ENCODE measurements around the gene GSTO2.
A peak's percentile ranks its signal among the peaks of the same experiment; 100 is the strongest.

The GSTO2 gene

DNA sequence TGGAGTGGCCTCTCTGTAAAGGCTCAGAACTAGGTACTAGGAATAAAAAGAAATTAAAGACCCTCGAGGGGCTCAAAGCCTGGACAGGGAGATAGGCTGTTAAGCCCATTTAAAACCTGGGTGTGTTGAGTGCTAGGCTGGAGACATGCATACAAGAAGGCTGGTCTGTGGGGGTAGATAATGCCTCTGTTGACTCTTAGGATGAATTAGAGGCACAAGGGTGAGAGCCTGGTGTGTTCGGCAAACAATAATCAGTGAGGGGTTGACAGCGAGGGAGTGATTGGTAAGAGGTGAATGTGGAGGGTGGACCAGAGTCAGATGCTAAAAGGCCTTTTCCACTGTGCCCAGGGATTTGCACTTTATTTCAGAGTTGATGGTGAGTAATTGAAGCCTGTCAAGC, 12.7 kb downstream of the GSTO2 start:
- DNase-seq (ENCODE audit: low read depth) = no peak

DNA sequence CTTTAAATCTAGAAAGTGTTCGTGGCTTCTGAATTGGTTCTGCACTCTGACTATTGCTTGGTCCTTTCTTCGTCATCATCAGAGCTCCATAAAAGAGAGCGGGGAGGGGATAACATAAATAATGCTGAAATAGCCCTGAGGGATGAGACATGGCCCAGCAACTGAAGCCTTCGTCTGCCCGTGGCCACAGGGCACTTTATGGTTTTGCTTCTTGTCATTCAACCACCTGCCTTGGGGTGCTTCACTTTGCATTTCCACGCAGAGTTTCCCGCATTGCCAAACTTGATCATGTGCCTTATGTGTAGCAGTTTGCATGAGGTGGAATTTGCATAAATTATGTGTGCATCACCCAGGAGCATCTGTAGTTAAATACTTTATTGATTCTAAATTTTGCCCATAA, 15.9 kb downstream of the GSTO2 start:
- DNase-seq (ENCODE audit: low read depth) = no peak

DNA sequence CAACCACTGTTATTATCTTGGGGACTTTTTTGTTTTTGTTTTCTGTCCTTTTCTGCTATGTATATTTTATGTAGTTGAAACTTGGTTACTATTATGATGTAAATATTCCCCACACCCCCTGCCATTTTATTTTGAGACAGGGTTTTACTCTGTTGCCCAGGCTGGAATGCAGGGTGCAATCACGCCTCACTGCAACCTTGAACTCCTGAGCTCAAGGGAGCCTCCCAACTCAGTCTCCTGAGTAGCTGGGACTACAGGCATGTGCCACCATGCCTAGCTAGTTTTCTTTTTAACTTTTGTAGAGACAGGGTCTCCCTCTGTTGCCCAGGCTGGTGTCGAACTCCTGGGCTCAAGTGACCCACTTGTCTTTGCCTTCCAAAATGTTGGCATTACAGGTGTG, 18.0 kb downstream of the GSTO2 start:
- DNase-seq (ENCODE audit: low read depth) = no peak

DNA sequence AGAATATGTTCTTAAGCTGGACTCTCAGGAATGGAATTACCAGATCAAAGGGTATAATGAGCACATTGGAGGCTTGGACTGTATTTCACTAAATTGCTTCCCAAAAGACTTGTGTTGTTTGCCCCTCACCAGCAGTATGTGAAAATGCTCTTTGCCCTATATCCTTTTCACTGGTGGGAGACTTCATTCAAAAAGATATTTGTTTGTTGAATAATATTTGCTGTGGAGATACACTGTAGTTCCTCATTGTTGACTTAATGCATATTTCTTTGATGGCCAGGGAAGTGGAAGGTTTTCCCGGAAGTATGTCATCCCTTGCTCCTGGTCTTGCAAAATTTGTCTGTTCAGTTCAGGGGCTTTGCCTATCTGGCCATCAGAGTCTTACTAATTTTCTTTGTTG, 19.4 kb downstream of the GSTO2 start:
- DNase-seq (ENCODE audit: low read depth) = no peak

GRCh38 chr10:104291439-104291951, 22.5 kb downstream of the GSTO2 start:
- DNase-seq (ENCODE audit: low read depth) = peak; percentile 29

- DNase-seq (ENCODE audit: low read depth) = peak; percentile 10
These were observed 24.0 kb downstream of the GSTO2 start for GRCh38 chr10:104293011-104293410.

DNA sequence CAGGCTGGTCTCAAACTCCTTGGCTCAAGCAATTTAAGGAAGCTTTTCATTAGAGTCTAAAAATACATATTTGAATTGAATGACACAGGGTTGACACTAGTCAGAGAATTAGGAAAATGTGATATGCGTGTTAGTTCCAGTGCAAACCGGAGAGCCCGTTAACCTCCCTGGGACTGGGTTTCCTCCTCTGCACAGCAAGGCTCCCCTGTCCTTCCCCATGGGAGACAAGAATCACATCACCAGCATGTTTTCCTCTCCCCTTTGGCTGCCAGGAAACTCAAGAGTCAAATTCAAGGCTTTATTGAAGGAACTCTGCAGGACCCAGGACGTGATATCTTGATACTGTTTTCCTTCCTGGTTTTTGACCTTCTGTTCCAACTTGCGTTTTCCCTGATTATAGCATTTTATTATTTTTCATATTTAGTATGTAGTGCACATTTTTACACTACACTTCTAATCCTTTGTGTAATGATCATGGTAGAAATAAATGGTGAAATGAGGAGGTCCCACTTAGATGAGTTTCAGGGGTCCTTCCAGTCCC, 24.9 kb downstream of the GSTO2 start:
- DNase-seq (ENCODE audit: low read depth) = no peak

DNA sequence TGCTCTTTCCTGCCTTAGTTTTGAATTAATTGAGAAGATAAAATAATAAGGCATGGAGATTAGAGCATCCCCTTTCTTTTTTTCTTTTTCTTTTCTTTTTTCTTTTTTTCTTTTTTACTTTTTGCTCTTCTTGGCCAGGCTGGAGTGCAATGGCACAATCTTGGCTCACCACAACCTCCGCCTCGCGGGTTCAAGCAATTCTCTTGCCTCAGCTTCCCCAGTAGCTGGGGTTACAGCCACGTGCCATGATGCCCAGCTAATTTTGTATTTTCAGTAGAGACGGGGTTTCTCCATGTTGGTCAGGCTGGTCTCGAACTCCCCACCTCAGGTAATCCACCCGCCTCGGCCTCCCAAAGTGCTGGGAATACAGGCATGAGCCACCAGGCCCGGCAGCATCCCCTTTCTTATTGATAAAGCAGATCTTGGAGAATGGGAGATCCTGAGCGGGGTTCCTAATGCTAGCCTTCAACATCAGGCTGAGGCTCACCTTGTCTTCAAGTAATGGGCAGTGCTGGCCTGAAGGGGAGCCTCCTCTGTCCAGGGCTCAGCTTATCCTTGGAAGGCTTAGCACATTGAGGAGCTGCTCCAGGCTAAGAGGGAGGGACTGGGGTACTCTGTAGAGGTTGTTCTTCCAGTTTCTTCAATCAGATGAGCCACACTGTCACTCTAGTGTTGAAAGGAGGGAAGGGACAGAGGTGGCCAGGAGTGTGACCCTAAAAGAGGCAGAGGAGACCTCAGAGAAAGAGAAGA, 27.9 kb downstream of the GSTO2 start:
- no peak for DNase-seq (ENCODE audit: low read depth)

DNA sequence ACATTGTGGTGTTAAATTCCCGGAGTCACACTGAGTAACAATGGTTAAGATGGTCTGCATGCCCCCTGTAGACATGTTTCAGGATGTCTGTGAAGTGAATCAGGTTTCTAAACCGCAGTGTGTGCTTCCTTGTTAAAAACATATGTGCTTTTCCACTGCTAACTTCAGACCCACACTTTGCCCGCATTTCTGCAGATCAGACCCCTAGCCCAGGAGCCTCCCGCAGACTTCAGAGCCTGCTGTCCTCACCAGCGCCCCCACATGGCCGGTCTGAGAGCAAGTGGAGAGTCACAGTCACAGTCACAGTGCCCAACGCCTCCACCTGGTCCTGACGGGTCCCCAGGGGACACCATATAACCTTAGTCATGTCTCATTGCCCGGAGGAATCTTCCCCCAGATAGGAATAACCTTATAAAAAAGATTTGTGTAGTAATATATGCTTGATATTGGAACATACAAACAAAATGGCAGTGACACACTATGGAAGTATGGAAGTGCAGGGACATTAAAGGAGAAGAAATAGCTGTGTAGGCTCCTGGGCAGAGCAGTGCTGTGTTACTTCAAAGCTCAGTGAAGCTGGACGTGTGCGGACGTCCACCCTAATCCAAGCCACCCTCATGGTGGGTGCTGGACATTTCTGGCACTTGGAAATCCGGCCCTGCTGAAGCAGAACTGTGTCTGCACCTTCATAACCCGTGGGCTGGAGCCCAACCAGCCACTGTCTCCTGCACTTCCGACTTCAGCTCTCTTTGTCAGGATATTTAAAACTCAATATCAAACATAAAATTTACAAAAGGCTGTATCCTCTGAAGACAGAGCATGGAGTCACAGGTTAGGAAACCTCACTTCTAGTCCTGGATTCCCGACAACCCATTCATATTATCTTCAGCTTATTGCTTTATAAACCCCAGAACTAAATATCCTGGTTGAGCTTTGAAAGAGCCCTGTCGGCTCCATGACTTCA, 29.0 kb downstream of the GSTO2 start:
- no peak for DNase-seq (ENCODE audit: low read depth)

DNA sequence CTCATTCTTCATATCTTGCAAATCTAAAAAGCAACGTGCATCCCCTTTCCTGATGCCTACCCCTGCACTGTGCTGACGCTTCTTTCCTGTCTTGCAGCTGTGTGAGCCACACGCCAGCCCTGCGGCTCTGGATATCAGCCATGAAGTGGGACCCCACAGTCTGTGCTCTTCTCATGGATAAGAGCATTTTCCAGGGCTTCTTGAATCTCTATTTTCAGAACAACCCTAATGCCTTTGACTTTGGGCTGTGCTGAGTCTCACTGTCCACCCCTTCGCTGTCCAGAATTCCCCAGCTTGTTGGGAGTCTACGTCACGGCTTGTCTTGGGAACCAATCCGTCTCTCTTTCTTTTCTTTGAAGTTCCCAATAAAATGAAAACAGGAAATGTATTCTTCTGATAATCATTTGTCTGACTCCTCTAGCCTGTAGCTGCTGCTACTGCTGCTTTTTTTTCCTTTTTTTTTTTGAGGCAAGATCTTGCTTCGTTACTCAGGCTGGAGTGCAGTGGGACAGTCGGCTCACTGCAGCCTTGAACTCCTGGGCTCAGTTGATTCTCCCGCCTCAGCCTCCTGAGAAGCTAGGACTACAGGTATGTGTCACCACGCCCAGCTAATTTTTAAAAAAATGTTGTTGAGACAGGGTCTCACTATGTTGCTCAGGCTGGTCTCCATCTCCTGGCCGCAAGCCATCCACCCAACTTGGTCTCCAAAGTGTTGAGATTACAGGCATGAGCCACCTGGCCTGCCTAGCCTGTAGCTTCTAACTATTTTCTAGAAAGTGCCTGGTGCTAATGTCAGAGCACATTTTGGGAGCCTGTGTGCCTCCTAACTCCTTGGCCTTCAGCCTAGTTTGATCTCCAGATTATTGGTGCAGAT, 30.3 kb downstream of the GSTO2 start:
- no peak for DNase-seq (ENCODE audit: low read depth)

GRCh38 chr10:104300002-104300735, 31.2 kb downstream of the GSTO2 start:
- DNase-seq (ENCODE audit: low read depth) = peak; percentile 84

GRCh38 chr10:104300736-104301292, 31.8 kb downstream of the GSTO2 start:
- DNase-seq (ENCODE audit: low read depth) = peak; percentile 95

DNA sequence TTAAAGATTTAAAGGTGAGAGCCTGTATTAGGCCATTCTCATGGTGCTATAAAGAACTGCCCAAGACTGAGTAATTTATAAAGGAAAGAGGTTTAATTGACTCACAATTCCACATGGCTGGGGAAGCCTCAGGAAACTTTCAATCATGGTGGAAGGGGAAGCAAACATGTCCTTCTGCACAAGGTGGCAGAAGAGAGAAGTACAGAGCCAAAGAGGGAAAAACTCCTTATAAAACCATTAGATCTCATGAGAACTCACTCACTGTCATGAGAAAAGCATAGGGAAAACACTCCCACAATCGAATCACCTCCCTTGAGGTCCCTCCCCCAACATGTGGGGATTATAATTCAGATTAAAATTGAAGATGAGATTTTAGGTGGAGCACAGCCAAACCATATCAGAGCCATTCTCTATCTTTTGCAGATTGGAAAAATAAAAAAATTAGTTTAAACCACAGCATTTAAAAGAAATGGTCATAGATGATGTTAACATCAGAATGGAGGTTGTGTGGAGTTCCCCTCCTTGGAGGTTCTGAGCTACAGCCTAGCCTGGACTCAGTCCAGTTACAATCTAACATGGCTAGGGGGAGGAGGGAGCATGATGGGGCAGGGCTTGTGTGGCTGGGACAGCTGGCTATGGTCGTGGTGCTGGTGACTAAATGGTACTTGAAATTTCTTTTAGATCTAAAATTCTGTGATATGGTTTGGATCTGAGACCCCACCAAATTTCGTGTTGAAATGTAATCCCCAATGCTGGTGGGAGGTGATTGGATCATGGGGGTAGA, 33.1 kb downstream of the GSTO2 start:
- no peak for DNase-seq (ENCODE audit: low read depth)

DNA sequence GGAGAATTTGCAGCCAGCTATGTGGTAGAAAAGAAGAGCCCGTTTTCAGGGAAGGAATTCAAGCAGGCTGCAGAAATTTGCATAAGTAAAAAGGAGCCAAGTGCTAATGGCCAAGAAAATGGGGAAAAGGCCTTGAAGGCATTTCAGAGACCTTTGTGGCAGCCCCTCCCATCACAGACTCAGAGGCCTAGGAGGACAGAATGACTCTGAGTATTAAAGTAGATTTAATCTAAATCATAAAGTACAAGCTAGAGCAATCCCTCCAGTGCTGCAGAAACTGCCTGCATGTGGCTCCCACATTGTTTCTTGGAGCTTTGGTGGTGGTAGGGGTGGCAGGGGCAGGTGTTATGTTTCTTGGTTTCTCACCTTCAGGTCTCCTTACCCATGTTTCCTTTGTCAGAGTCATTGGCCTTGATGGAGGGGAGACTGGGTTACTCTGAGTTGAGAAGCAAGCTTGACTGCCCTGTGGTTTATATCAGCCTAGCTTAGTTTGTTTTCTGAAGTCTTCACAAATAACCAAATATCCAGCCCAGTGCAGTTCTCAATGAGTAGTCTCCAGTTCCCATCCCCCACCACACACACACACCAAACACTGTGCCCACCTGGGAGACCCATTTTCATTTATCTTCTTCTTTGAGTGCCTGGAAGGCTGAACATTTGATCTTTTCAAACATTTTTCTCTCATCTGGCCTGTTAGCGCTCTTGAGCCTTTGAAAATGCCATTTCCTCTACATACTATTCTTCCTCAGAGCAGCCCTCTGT, 34.8 kb downstream of the GSTO2 start:
- no peak for DNase-seq (ENCODE audit: low read depth)

GRCh38 chr10:104304356-104304745, 35.4 kb downstream of the GSTO2 start:
- DNase-seq (ENCODE audit: low read depth) = no peak

- DNase-seq (ENCODE audit: low read depth) = no peak
These were observed 35.9 kb downstream of the GSTO2 start for GRCh38 chr10:104304927-104305326.

GRCh38 chr10:104306897-104307296, 37.9 kb downstream of the GSTO2 start:
- no peak for DNase-seq (ENCODE audit: low read depth)

DNA sequence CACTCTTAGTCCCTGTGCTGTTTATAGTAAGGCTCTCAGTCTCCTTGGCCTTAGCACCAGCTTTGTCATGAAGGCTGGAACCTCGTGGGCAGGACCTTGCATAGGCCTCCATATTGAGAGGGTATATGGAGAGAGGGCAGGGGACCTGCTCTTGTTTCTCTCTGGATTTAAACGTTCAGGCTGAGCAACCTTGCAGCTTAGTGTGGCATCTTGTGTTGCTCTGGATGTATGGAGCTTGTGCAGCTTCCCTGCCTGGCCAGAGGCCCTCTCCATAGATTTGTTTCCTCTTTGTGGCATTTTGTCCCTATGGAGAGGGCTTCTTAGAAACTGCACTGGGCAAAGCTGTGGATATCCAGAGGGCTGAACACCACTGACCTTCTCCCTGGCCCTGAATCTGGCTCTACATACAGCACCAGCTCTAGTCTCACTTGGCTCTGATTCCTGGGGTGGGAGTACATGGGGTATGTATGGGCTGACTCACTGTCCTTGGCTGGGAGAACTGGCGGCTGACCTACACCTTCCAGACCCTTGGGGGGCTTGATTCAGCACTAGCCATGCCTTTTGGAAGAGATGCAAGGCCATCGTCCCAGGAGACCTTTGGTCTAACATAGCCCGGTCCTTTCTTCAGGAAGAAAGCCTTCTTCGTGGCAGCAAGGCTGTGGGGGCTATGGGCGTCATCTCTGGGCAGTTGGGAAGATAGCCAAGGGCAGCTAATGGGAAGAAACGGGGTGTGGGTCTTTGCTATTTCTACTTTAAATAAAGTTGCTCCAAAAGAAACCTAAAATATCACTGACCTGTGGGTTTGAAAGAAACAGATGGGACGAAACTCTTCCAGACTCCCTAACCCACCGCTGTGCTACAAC, 38.8 kb downstream of the GSTO2 start:
- no peak for DNase-seq (ENCODE audit: low read depth)
